ENCODE results near the gene SLC17A1. TPM values are rescaled to one million over a fixed set of nuclear protein-coding genes. Genes with fewer than 3 reads are reported as not detected.

SLC17A1 gene
- total and polyA plus RNA-seq, 11 donors = not detected

GRCh38 chr6:25769983-25770382 is 61.9 kb downstream of the SLC17A1 start:
- Histone ChIP-seq H3K4me1 (no peaks in the 10 kb centered on the region), H3K27me3 (peaks cover 0 to 7% (median 0%) of the 10 kb centered on the region in 9 donors), H3K36me3 (no peaks in the 10 kb centered on the region), H3K4me3 (no peak overlapping the region), H3K9me3 (no peaks in the 10 kb centered on the region), H3K27ac (no peak overlapping the region)
- intact Hi-C loops (cut with DNase I) = no loop called here
- no peak for TF ChIP-seq POLR2A (IDR thresholded peaks at IDR 0.05)
- TF ChIP-seq CTCF (IDR thresholded peaks at IDR 0.05) = no peak
- WGBS, 4 donors = 85 to 89% (median 88%) methylated on average over 2 of the region's 2 CpGs
- DNase-seq = no peak
- ATAC-seq = no peak

GRCh38 chr6:25768566-25768965 is 63.3 kb downstream of the SLC17A1 start:
- H3K27me3 ChIP-seq = peaks cover 0 to 10% (median 0%) of the 10 kb centered on the region in 9 donors

GRCh38 chr6:25764611-25765010 is 67.2 kb downstream of the SLC17A1 start:
- H3K27ac ChIP-seq = no peak overlapping the region
- H3K36me3 ChIP-seq = no peaks in the 10 kb centered on the region
- H3K9me3 ChIP-seq = no peaks in the 10 kb centered on the region
- 84 to 95% (median 91%) methylated on average over 2 of the region's 2 CpGs for WGBS, 4 donors
- DNase-seq (no peak), ATAC-seq (no peak)
- peaks cover 0 to 7% (median 2%) of the 10 kb centered on the region in 9 donors for H3K27me3 ChIP-seq
- H3K4me3 ChIP-seq = no peak overlapping the region
- intact Hi-C loops (cut with DNase I) = no loop called here
- no peaks in the 10 kb centered on the region for H3K4me1 ChIP-seq
- TF ChIP-seq CTCF (IDR thresholded peaks at IDR 0.05) (no peak), POLR2A (IDR thresholded peaks at IDR 0.05) (no peak)

More at GRCh38 chr6:25768566-25768965, 63.3 kb downstream of the SLC17A1 start:
- Histone ChIP-seq H3K9me3 (no peaks in the 10 kb centered on the region), H3K4me1 (no peaks in the 10 kb centered on the region), H3K36me3 (no peaks in the 10 kb centered on the region), H3K4me3 (no peak overlapping the region), H3K27ac (no peak overlapping the region)
- intact Hi-C loops (cut with DNase I) = no loop called here
- ATAC-seq = no peak
- TF ChIP-seq CTCF (IDR thresholded peaks at IDR 0.05) = no peak
- TF ChIP-seq POLR2A (IDR thresholded peaks at IDR 0.05) = no peak
- 67 to 75% (median 73%) methylated on average over 1 of the region's 1 CpG for WGBS, 4 donors
- DNase-seq = no peak

GRCh38 chr6:25757936-25758642 is 73.8 kb downstream of the SLC17A1 start:
- no peak for ATAC-seq
- H3K4me3 ChIP-seq = no peak overlapping the region
- intact Hi-C loops (cut with DNase I) = no loop called here
- peaks cover 0 to 11% (median 2%) of the 10 kb centered on the region in 9 donors for H3K27me3 ChIP-seq
- H3K36me3 ChIP-seq = no peaks in the 10 kb centered on the region
- 69 to 85% (median 74%) methylated on average over 6 of the region's 6 CpGs for WGBS, 4 donors
- no peaks in the 10 kb centered on the region for H3K9me3 ChIP-seq
- TF ChIP-seq POLR2A (IDR thresholded peaks at IDR 0.05) (no peak), CTCF (IDR thresholded peaks at IDR 0.05) (no peak)
- H3K4me1 ChIP-seq = no peaks in the 10 kb centered on the region
- DNase-seq = no peak
- H3K27ac ChIP-seq = no peak overlapping the region
